Liver (tissue), 9 donors: ENCODE measurements around the gene PPFIBP1. TPM values are rescaled to one million over a fixed set of nuclear protein-coding genes. Genes with fewer than 3 reads are reported as not detected.

Experiments
- DNase-seq: peaks from one replicate; pipeline ENCODE4 v3.0.0-alpha.2; 2017; ENCODE audit warnings: low spot score
- H3K27ac ChIP-seq, 2 donors: one replicate each; pipeline ENCODE4 v1.7.0; 2013; ENCODE audit warnings: inconsistent platforms in 2 of 2, low read length in 2 of 2, control low read depth in 1 of 2, low read depth in 1 of 2, mild to moderate bottlenecking in 1 of 2
- H3K27me3 ChIP-seq, 4 donors: one replicate each; pipeline versions ENCODE4 v1.6.1 to v1.7.0; 2013; ENCODE audit warnings: low read length in 3 of 4, inconsistent platforms in 1 of 4, mild to moderate bottlenecking in 1 of 4, moderate library complexity in 1 of 4; ENCODE audit not compliant: control insufficient read depth in 4 of 4, insufficient read depth in 4 of 4
- H3K36me3 ChIP-seq, 4 donors: one replicate each; pipeline versions ENCODE4 v1.6.1 to v1.7.0; 2013; ENCODE audit warnings: low read length in 3 of 4, mild to moderate bottlenecking in 3 of 4, low read depth in 1 of 4, moderate library complexity in 1 of 4; ENCODE audit not compliant: control insufficient read depth in 4 of 4, insufficient read depth in 3 of 4
- H3K4me1 ChIP-seq, 4 donors: one replicate each; pipeline versions ENCODE4 v1.6.1 to v1.7.0; 2013; ENCODE audit warnings: low read length in 3 of 4, mild to moderate bottlenecking in 3 of 4, moderate library complexity in 1 of 4; ENCODE audit not compliant: control insufficient read depth in 4 of 4, insufficient read depth in 4 of 4
- H3K4me3 ChIP-seq, 3 donors: one replicate each; pipeline versions ENCODE4 v1.6.1 to v1.7.0; 2013; ENCODE audit warnings: low read length in 3 of 3, control low read depth in 1 of 3, low read depth in 1 of 3, mild to moderate bottlenecking in 1 of 3
- H3K9ac ChIP-seq, 2 donors: one replicate each; pipeline ENCODE4 v1.7.0; 2013; ENCODE audit warnings: low read length in 2 of 2, mild to moderate bottlenecking in 2 of 2, moderate library complexity in 2 of 2, control low read depth in 1 of 2, low read depth in 1 of 2
- H3K9me3 ChIP-seq, 4 donors: one replicate each; pipeline versions ENCODE4 v1.6.1 to v1.7.0; 2013; ENCODE audit warnings: low read length in 3 of 4; ENCODE audit not compliant: control insufficient read depth in 4 of 4
- ATF3 ChIP-seq: IDR thresholded peaks from 2 replicates; pipeline ENCODE4 v1.6.1; 2016; ENCODE audit warnings: antibody characterized with exemption
- CTCF ChIP-seq: fragments of 150-350 bp; IDR thresholded peaks from 2 replicates; pipeline ENCODE4 v1.5.1; 2017; ENCODE audit warnings: improper control_type of control experiment, low read depth, low read length; ENCODE audit not compliant: missing input control
- EGR1 ChIP-seq, 2 donors: IDR thresholded peaks; 2 replicates each; pipeline ENCODE4 v1.6.1; 2016 to 2018; ENCODE audit warnings: antibody characterized with exemption in 2 of 2, low read depth in 2 of 2
- FOXA1 ChIP-seq: IDR thresholded peaks from 2 replicates; pipeline ENCODE4 v1.6.1; 2016; ENCODE audit warnings: antibody characterized with exemption
- FOXA2 ChIP-seq: IDR thresholded peaks from 2 replicates; pipeline ENCODE4 v1.6.1; 2016; ENCODE audit warnings: antibody characterized with exemption
- GABPA ChIP-seq, 2 donors: IDR thresholded peaks in 1 of 2; conservative IDR thresholded peaks in 1 of 2; 2 replicates each; pipeline ENCODE4 v1.6.1; 2016; ENCODE audit warnings: antibody characterized with exemption in 2 of 2, mild to moderate bottlenecking in 1 of 2, moderate library complexity in 1 of 2
- HNF4A ChIP-seq, 2 donors: conservative IDR thresholded peaks; 2 replicates each; pipeline ENCODE4 v1.6.1; 2016; ENCODE audit warnings: antibody characterized with exemption in 2 of 2, mild to moderate bottlenecking in 2 of 2
- HNF4G ChIP-seq: IDR thresholded peaks from 2 replicates; pipeline ENCODE4 v1.6.1; 2016; ENCODE audit warnings: antibody characterized with exemption
- JUND ChIP-seq, 2 donors: IDR thresholded peaks; 2 replicates each; pipeline ENCODE4 v1.6.1; 2016; ENCODE audit warnings: antibody characterized with exemption in 2 of 2
- MAX ChIP-seq: IDR thresholded peaks from 2 replicates; pipeline ENCODE4 v1.6.1; 2016; ENCODE audit warnings: antibody characterized with exemption
- NR2F2 ChIP-seq: IDR thresholded peaks from 2 replicates; pipeline ENCODE4 v1.6.1; 2016; ENCODE audit warnings: antibody characterized with exemption
- RAD21 ChIP-seq, 2 donors: IDR thresholded peaks; 2 replicates each; pipeline ENCODE4 v1.6.1; 2016; ENCODE audit warnings: antibody characterized with exemption in 2 of 2, mild to moderate bottlenecking in 2 of 2
- REST ChIP-seq: IDR thresholded peaks from 2 replicates; pipeline ENCODE4 v1.6.1; 2016; ENCODE audit warnings: antibody characterized with exemption, mild to moderate bottlenecking
- RXRA ChIP-seq, 2 donors: IDR thresholded peaks; 2 replicates each; pipeline ENCODE4 v1.6.1; 2017 to 2018; ENCODE audit warnings: antibody characterized with exemption in 2 of 2, mild to moderate bottlenecking in 1 of 2
- SP1 ChIP-seq: IDR thresholded peaks from 2 replicates; pipeline ENCODE4 v1.6.1; 2018; ENCODE audit warnings: antibody characterized with exemption, mild to moderate bottlenecking
- TAF1 ChIP-seq: conservative IDR thresholded peaks from 2 replicates; pipeline ENCODE4 v1.6.1; 2016; ENCODE audit warnings: antibody characterized with exemption, mild to moderate bottlenecking
- YY1 ChIP-seq: IDR thresholded peaks from 2 replicates; pipeline ENCODE4 v1.6.1; 2016; ENCODE audit warnings: antibody characterized with exemption, mild to moderate bottlenecking
- ZBTB33 ChIP-seq: IDR thresholded peaks from 2 replicates; pipeline ENCODE4 v1.6.1; 2016; ENCODE audit warnings: antibody characterized with exemption
- WGBS: extraction: QIAGEN DNeasy Blood & Tissue Kit; methylation state at CpG from one replicate; pipeline ENCODE4 v1.1.7; 2013; 5-methylcytosine and 5-hydroxymethylcytosine counted together
- polyA plus RNA-seq, 2 donors: library from polyadenylated mRNA; stranded (reverse) in 1 of 2; unstranded in 1 of 2; fragments of 200-250 nt in 1 of 2; fragments of >200 nt in 1 of 2; fragmentation: Nextera tagmentation in 1 of 2; extraction: Ambion mirVana in 1 of 2; gene quantifications; one replicate each; pipeline versions ENCODE4 v1.2.1 to v1.2.3, GENCODE V29; 2013 to 2015
- total RNA-seq, 2 donors: library from RNA; depleted of rRNA; stranded (reverse); fragments of >200 nt; gene quantifications; one replicate each; pipeline ENCODE4 v1.2.3, GENCODE V29; 2014
- donor health status: healthy.
- donor health status: healthy.
- donor health status: healthy.
- donor health status: healthy.
- donor health status: healthy.

The PPFIBP1 gene
- total and polyA plus RNA-seq, 4 donors: 10.5 to 65.8 (median 17.4) TPM

- H3K9ac ChIP-seq: no peak overlapping the region
- H3K4me1 ChIP-seq: peaks cover 1 to 12% (median 9%) of the 10 kb centered on the region in 4 donors
- whole genome bisulfite sequencing: 91% methylated on average over 1 of the region's 1 CpG
- no peak for TF ChIP-seq FOXA2
- no peak for TF ChIP-seq RAD21 (IDR thresholded peaks at IDR 0.05)
- TF ChIP-seq FOXA1: no peak
- no peak for TF ChIP-seq ZBTB33
- no peak for TF ChIP-seq GABPA (IDR thresholded peaks at IDR 0.05 in 1 of 2, conservative IDR thresholded peaks at IDR 0.05 in 1 of 2)
- no peak for TF ChIP-seq MAX
- no peak for TF ChIP-seq CTCF
- TF ChIP-seq YY1: no peak
- TF ChIP-seq SP1: no peak
- no peak for TF ChIP-seq ATF3
- no peak for TF ChIP-seq RXRA (IDR thresholded peaks at IDR 0.05)
- no peak for TF ChIP-seq HNF4G
- TF ChIP-seq JUND (IDR thresholded peaks at IDR 0.05): no peak
- no peak for TF ChIP-seq HNF4A (conservative IDR thresholded peaks at IDR 0.05)
- TF ChIP-seq REST: no peak
- no peak for TF ChIP-seq NR2F2
- no peak overlapping the region for H3K4me3 ChIP-seq
- H3K9me3 ChIP-seq: no peaks in the 10 kb centered on the region
- H3K36me3 ChIP-seq: peaks cover 0 to 5% (median 1%) of the 10 kb centered on the region in 4 donors
- H3K27me3 ChIP-seq: no peaks in the 10 kb centered on the region
- H3K27ac ChIP-seq: no peak overlapping the region
- DNase-seq: no peak
Observed at GRCh38 chr12:27534765-27535161, 10.8 kb downstream of the PPFIBP1 start.

- no peak for DNase-seq
- no peak for TF ChIP-seq REST
- no peak for TF ChIP-seq CTCF
- no peak for TF ChIP-seq HNF4A (conservative IDR thresholded peaks at IDR 0.05)
- no peak for TF ChIP-seq MAX
- TF ChIP-seq RXRA (IDR thresholded peaks at IDR 0.05): no peak
- TF ChIP-seq EGR1 (IDR thresholded peaks at IDR 0.05; ENCODE audit: low read depth in 2 of 2): no peak
- no peak for TF ChIP-seq YY1
- TF ChIP-seq JUND (IDR thresholded peaks at IDR 0.05): no peak
- no peak for TF ChIP-seq TAF1
- TF ChIP-seq SP1: no peak
Observed at GRCh38 chr12:27535318-27535717, 11.3 kb downstream of the PPFIBP1 start.

More at GRCh38 chr12:27535318-27535717, 11.3 kb downstream of the PPFIBP1 start:
- Histone ChIP-seq H3K9me3 (no peaks in the 10 kb centered on the region), H3K36me3 (peaks cover 0 to 5% (median 1%) of the 10 kb centered on the region in 4 donors), H3K4me3 (no peak overlapping the region), H3K27ac (no peak overlapping the region), H3K27me3 (no peaks in the 10 kb centered on the region), H3K4me1 (peaks cover 1 to 12% (median 7%) of the 10 kb centered on the region in 4 donors), H3K9ac (no peak overlapping the region)
- WGBS: 88% methylated on average over 6 of the region's 6 CpGs
